HepG2 (cell line): ENCODE results near the gene PRMT7. TPM values are rescaled to one million over a fixed set of nuclear protein-coding genes. Genes with fewer than 3 reads are reported as not detected.
A peak's percentile ranks its signal among the peaks of the same experiment; 100 is the strongest.

Experiments used
- AGO2 ChIP-seq: fragments of 200-400 bp; formaldehyde crosslinking; optimal IDR thresholded peaks from 2 replicates; pipeline ENCODE3; 2017; ENCODE audit warnings: mild to moderate bottlenecking, low read depth, low read length, moderate library complexity
- FOSL2 ChIP-seq: sonication (generic); formaldehyde crosslinking; IDR thresholded peaks from 2 replicates; pipeline ENCODE4 v1.4.0; 2020; ENCODE audit warnings: missing genetic modification reagents
- GTF3A ChIP-seq: sonication (generic); formaldehyde crosslinking; conservative IDR thresholded peaks from 2 replicates; pipeline ENCODE4 v1.4.0; 2020; ENCODE audit warnings: mild to moderate bottlenecking, missing genetic modification reagents
- IRX3 ChIP-seq: sonication (generic); formaldehyde crosslinking; IDR thresholded peaks from 2 replicates; pipeline ENCODE4 v1.8.1; 2023; ENCODE audit warnings: mild to moderate bottlenecking, low read depth, missing genetic modification reagents, borderline replicate concordance
- MLLT10 ChIP-seq: sonication (generic); formaldehyde crosslinking; IDR thresholded peaks from 2 replicates; pipeline ENCODE4 v1.4.0; 2020; ENCODE audit warnings: missing genetic modification reagents
- RCOR2 ChIP-seq: IDR thresholded peaks from 2 replicates; pipeline ENCODE4 v1.6.1; 2016; ENCODE audit warnings: missing biosample characterization, missing genetic modification reagents
- RFX1 ChIP-seq: fragments of 450-650 bp; IDR thresholded peaks from 2 replicates; pipeline ENCODE4 v1.6.1; 2017
- SRSF1 ChIP-seq: fragments of 200-400 bp; formaldehyde crosslinking; optimal IDR thresholded peaks from 2 replicates; pipeline ENCODE3; 2017; ENCODE audit warnings: mild to moderate bottlenecking, low read depth, low read length, moderate library complexity
- TMF1 ChIP-seq: sonication (generic); formaldehyde crosslinking; IDR thresholded peaks from 2 replicates; pipeline ENCODE4 v1.8.1; 2022; ENCODE audit warnings: low read depth, missing genetic modification reagents
- TOPORS ChIP-seq: sonication (generic); formaldehyde crosslinking; IDR thresholded peaks from 2 replicates; pipeline ENCODE4 v1.8.0; 2023; ENCODE audit warnings: mild to moderate bottlenecking, missing genetic modification reagents
- ZFAT ChIP-seq: sonication (generic); formaldehyde crosslinking; conservative IDR thresholded peaks from 2 replicates; pipeline ENCODE4 v1.8.1; 2023; ENCODE audit warnings: missing genetic modification reagents, inconsistent platforms
- ZKSCAN8 ChIP-seq: IDR thresholded peaks from 2 replicates; pipeline ENCODE4 v1.6.1; 2016; ENCODE audit warnings: borderline replicate concordance, missing genetic modification reagents, missing compliant biosample characterization
- ZMYM3 ChIP-seq: sonication (generic); formaldehyde crosslinking; IDR thresholded peaks from 2 replicates; pipeline ENCODE4 v1.5.1; 2020; ENCODE audit warnings: mild to moderate bottlenecking, missing genetic modification reagents
- ZNF367 ChIP-seq: sonication (generic); formaldehyde crosslinking; IDR thresholded peaks from 2 replicates; pipeline ENCODE4 v1.4.0; 2020; ENCODE audit warnings: missing genetic modification reagents, borderline replicate concordance
- ZNF383 ChIP-seq: sonication (generic); formaldehyde crosslinking; IDR thresholded peaks from 2 replicates; pipeline ENCODE4 v1.4.0; 2020; ENCODE audit warnings: missing genetic modification reagents, mild to moderate bottlenecking, borderline replicate concordance
- ZNF432 ChIP-seq: sonication (generic); formaldehyde crosslinking; IDR thresholded peaks from 2 replicates; pipeline ENCODE4 v1.5.0; 2020; ENCODE audit warnings: missing genetic modification reagents, mild to moderate bottlenecking, borderline replicate concordance
- ZNF460 ChIP-seq: sonication (generic); formaldehyde crosslinking; IDR thresholded peaks from 2 replicates; pipeline ENCODE4 v1.5.1; 2020; ENCODE audit warnings: missing genetic modification reagents, mild to moderate bottlenecking, borderline replicate concordance
- ZNF569 ChIP-seq: sonication (generic); formaldehyde crosslinking; IDR thresholded peaks from 2 replicates; pipeline ENCODE4 v1.5.0; 2020; ENCODE audit warnings: mild to moderate bottlenecking, missing genetic modification reagents, moderate library complexity, borderline replicate concordance
- ZNF614 ChIP-seq: IDR thresholded peaks from 2 replicates; pipeline ENCODE4 v1.6.1; 2018; ENCODE audit warnings: missing biosample characterization, missing genetic modification reagents, inconsistent platforms, borderline replicate concordance
- ZNF644 ChIP-seq: IDR thresholded peaks from 2 replicates; pipeline ENCODE4 v1.6.1; 2016; ENCODE audit warnings: low read depth
- ZNF772 ChIP-seq: sonication (generic); formaldehyde crosslinking; IDR thresholded peaks from 2 replicates; pipeline ENCODE4 v1.5.0; 2020; ENCODE audit warnings: mild to moderate bottlenecking, missing genetic modification reagents
- polyA plus RNA-seq, 8 experiments: library from polyadenylated mRNA; depleted of rRNA in 3 of 8; stranded (reverse) in 7 of 8; unstranded in 1 of 8; fragments of >200 nt; fragmentation: Illumina TruSeq in 4 of 8; extraction: Trizol in 4 of 8; gene quantifications; 2 replicates each; pipeline versions ENCODE4 v1.2.1 to v1.2.3, GENCODE V29; 2011 to 2016; ENCODE audit warnings: low read depth in 4 of 8, missing spikeins in 1 of 8, mixed read lengths in 1 of 8; ENCODE audit not compliant: insufficient read depth in 1 of 8
- total RNA-seq, 5 experiments: library from RNA; depleted of rRNA; stranded (reverse); fragments of >200 nt; fragmentation: Illumina TruSeq; extraction: Trizol; gene quantifications; 2 replicates each; pipeline ENCODE4 v1.2.3, GENCODE V29; 2016; ENCODE audit warnings: low read depth in 1 of 5
- TF ChIP-seq, protein P1 (sequence below): sonication (generic); formaldehyde crosslinking; IDR thresholded peaks from 2 replicates; pipeline ENCODE4 v1.5.1; 2020; ENCODE audit warnings: missing genetic modification reagents, mild to moderate bottlenecking, borderline replicate concordance
- TF ChIP-seq, protein P2 (sequence below): sonication (generic); formaldehyde crosslinking; IDR thresholded peaks from 2 replicates; pipeline ENCODE4 v1.4.0; 2020; ENCODE audit warnings: missing genetic modification reagents
- TF ChIP-seq, protein P3 (sequence below): IDR thresholded peaks from 2 replicates; pipeline ENCODE4 v1.6.1; 2016
- TF ChIP-seq, protein P4 (sequence below): conservative IDR thresholded peaks from 2 replicates; pipeline ENCODE4 v1.6.1; 2018; ENCODE audit warnings: missing genetic modification reagents
- TF ChIP-seq, protein P5 (sequence below): sonication (generic); formaldehyde crosslinking; IDR thresholded peaks from 2 replicates; pipeline ENCODE4 v1.4.0; 2020; ENCODE audit warnings: mild to moderate bottlenecking, missing genetic modification reagents, borderline replicate concordance

The PRMT7 gene
- total and polyA plus RNA-seq, 2 of the 13 experiments (the other 11 are each of a cell fraction or from before 2014, with no cell fraction given), result 47.5 to 55.0 TPM

DNA sequence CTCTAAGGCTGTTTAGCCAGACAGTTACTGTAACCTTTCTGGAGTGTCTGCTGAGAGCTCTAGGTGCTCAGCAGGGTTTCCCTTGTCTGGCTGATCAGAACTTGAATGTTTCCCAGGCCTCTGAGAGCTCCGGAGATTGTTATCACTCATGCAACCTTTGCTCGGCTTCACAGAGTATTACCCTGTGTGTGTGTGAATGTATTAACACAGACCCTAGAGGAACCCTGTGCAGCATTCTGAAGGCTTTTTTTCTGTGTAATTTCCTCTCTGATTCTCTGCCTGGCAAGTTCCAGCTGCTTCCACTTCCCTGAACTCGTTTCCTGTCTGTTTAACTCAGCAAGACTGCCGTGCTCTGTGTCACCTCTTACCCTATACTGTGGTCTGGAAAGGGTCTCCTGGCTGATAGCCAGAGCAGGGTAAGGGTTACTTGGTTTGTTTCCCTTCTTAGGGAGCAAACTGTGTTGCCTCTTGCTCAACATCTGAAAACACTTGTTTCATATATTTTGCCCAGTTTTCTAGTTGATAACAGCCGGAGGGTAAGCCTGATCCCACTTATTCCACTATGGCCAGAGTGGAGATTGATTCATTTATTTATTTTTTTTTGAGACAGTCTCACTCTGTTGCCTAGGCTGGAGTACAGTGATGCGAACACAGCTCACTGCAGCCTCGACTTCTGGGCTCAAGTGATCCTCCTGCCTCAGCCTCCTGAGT lies 21.7 kb downstream of the PRMT7 start (continued):
- TF ChIP-seq, protein P1, sequence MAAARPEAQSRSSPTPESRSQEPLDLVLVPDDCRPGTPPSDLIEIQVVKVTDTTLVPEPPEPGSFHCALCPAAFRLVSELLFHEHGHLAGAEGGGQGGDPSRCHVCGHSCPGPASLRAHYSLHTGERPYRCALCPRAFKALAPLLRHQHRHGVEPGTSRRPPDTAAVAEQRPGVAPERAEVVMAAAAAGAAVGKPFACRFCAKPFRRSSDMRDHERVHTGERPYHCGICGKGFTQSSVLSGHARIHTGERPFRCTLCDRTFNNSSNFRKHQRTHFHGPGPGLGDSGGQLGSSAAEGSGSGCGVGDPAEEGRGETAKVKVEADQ (CRISPR knock-in tag), result no peak
- no peak for TF ChIP-seq ZNF432 (CRISPR knock-in tag)
- no peak for TF ChIP-seq ZNF460 (CRISPR knock-in tag)
- TF ChIP-seq ZKSCAN8 (CRISPR knock-in tag), result peak; percentile 47; the same call in 1 of the 2 replicates
- TF ChIP-seq, protein P2, sequence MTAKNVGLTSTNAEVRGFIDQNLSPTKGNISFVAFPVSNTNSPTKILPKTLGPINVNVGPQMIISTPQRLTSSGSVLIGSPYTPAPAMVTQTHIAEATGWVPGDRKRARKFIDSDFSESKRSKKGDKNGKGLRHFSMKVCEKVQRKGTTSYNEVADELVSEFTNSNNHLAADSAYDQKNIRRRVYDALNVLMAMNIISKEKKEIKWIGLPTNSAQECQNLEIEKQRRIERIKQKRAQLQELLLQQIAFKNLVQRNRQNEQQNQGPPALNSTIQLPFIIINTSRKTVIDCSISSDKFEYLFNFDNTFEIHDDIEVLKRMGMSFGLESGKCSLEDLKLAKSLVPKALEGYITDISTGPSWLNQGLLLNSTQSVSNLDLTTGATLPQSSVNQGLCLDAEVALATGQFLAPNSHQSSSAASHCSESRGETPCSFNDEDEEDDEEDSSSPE, result no peak
- TF ChIP-seq MLLT10, result no peak
- no peak for TF ChIP-seq ZNF569 (CRISPR knock-in tag)
- no peak for TF ChIP-seq SRSF1
- no peak for TF ChIP-seq AGO2
- no peak for TF ChIP-seq ZNF383 (CRISPR knock-in tag)
- no peak for TF ChIP-seq RFX1
- no peak for TF ChIP-seq FOSL2 (CRISPR knock-in tag)
- TF ChIP-seq ZNF367 (CRISPR knock-in tag), result no peak
- TF ChIP-seq IRX3 (CRISPR knock-in tag), result no peak
- TF ChIP-seq TOPORS (CRISPR knock-in tag), result no peak
- TF ChIP-seq ZMYM3, result peak; percentile 62
- no peak for TF ChIP-seq RCOR2 (CRISPR knock-in tag)
- peak; percentile 27; the same call in 1 of the 2 replicates for TF ChIP-seq ZNF614 (CRISPR knock-in tag)
- TF ChIP-seq, protein P3, sequence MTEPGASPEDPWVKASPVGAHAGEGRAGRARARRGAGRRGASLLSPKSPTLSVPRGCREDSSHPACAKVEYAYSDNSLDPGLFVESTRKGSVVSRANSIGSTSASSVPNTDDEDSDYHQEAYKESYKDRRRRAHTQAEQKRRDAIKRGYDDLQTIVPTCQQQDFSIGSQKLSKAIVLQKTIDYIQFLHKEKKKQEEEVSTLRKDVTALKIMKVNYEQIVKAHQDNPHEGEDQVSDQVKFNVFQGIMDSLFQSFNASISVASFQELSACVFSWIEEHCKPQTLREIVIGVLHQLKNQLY, result 0 out of 2 replicates have a peak, but pooled peaks have one; percentile 32
- TF ChIP-seq ZNF772 (CRISPR knock-in tag), result no peak
- TF ChIP-seq ZFAT, result no peak
- TF ChIP-seq, protein P4, sequence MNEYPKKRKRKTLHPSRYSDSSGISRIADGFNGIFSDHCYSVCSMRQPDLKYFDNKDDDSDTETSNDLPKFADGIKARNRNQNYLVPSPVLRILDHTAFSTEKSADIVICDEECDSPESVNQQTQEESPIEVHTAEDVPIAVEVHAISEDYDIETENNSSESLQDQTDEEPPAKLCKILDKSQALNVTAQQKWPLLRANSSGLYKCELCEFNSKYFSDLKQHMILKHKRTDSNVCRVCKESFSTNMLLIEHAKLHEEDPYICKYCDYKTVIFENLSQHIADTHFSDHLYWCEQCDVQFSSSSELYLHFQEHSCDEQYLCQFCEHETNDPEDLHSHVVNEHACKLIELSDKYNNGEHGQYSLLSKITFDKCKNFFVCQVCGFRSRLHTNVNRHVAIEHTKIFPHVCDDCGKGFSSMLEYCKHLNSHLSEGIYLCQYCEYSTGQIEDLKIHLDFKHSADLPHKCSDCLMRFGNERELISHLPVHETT, result no peak
- TF ChIP-seq, protein P5, sequence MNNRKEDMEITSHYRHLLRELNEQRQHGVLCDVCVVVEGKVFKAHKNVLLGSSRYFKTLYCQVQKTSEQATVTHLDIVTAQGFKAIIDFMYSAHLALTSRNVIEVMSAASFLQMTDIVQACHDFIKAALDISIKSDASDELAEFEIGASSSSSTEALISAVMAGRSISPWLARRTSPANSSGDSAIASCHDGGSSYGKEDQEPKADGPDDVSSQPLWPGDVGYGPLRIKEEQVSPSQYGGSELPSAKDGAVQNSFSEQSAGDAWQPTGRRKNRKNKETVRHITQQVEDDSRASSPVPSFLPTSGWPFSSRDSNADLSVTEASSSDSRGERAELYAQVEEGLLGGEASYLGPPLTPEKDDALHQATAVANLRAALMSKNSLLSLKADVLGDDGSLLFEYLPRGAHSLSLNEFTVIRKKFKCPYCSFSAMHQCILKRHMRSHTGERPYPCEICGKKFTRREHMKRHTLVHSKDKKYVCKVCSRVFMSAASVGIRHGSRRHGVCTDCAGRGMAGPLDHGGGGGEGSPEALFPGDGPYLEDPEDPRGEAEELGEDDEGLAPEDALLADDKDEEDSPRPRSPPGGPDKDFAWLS (CRISPR knock-in tag), result no peak
- no peak for TF ChIP-seq GTF3A (CRISPR knock-in tag)
- no peak for TF ChIP-seq ZNF644 (CRISPR knock-in tag)
- no peak for TF ChIP-seq TMF1 (CRISPR knock-in tag)
